GM18526 (cell line): Measurements from ENCODE around the gene ZC3H12A.

Source experiments
- POLR2A ChIP-seq: IDR thresholded peaks from 3 replicates; pipeline ENCODE4 v1.6.1; 2011; ENCODE audit not compliant: insufficient read length; ENCODE audit errors: extremely low read depth

The ZC3H12A gene

DNA sequence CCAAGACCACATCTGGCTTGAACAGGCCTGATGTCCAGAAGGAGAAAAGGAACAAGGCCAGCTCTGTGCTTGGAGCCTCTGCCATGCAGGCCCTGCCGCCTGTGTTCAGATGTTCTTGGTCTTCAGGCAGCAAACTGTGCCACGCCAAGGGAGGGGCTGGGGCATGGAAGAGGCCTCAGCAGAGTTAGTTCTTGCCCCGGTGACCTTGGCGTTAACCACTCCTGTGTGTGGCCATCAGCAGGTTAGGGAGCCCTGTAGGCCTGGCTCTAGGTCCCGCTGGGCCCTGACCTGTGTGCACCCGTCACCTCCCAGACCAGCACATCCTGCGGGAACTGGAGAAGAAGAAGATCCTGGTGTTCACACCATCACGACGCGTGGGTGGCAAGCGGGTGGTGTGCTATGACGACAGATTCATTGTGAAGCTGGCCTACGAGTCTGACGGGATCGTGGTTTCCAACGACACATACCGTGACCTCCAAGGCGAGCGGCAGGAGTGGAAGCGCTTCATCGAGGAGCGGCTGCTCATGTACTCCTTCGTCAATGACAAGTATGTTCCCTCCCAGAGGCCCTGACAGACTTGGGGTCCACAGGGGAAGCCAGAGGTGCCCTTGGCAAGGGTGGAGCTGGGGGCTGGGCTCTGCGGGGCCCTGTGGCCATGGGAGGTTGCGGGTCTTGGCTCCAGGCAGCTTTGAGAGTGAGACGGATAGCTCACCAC, 7.1 kb downstream of the ZC3H12A start:
- no peak for TF ChIP-seq POLR2A

DNA sequence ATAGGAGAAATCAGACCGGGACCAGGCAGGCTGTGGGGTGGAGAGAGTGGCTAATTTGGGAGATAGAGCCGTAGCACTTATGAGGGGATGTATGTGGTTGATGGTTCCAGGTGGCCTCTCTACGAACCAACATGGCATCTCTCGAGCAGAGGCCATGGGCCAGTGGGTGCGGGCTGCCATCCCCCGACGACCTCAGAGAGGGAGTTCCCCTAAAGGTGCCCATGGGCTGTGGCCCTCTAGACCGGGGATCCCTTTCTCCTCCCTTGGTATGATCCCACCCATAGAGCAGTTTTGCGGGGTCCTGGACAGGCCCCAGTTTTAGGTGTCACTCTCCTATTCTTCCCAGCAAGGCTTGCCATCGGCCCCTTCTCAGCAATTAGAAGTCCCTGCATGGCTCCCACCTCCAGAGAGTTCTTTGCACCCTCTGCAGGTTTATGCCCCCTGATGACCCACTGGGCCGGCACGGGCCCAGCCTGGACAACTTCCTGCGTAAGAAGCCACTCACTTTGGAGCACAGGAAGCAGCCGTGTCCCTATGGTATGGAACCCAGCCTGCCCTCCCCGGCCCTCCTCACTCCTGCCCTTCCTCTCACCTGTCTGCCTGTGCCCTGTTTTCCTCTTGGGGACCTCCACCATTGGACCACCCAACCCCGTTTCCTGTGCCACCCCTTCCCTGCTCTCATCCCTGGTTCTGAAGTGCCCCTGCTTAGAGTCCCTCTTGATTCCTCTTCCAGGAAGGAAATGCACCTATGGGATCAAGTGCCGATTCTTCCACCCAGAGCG, 7.8 kb downstream of the ZC3H12A start:
- no peak for TF ChIP-seq POLR2A

DNA sequence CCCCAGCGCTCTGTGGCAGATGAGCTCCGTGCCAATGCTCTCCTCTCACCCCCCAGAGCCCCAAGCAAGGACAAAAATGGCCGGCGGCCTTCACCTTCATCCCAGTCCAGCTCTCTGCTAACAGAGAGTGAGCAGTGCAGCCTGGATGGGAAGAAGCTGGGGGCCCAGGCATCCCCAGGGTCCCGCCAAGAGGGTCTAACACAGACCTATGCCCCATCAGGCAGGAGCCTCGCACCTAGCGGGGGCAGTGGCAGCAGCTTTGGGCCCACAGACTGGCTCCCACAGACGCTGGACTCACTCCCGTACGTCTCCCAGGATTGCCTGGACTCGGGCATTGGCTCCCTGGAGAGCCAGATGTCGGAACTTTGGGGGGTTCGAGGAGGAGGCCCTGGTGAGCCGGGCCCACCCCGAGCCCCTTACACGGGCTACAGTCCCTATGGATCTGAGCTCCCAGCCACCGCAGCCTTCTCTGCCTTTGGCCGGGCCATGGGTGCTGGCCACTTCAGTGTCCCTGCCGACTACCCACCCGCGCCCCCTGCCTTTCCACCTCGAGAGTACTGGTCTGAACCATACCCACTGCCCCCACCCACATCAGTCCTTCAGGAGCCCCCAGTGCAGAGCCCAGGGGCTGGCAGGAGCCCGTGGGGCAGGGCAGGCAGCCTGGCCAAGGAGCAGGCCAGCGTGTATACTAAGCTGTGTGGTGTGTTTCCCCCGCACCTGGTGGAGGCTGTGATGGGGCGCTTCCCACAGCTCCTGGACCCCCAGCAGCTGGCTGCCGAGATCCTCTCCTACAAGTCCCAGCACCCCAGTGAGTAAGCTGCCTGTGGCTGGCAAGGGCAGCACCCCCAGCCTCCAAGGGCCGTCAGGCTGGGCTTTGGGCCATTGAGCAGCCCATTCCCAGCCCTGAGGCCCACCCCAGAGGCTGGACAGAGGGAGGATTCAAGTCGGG, 8.7 kb downstream of the ZC3H12A start:
- TF ChIP-seq POLR2A, result no peak

- no peak for TF ChIP-seq POLR2A
Measured at GRCh38 chr1:37483785-37484184, 9.4 kb downstream of the ZC3H12A start.

DNA sequence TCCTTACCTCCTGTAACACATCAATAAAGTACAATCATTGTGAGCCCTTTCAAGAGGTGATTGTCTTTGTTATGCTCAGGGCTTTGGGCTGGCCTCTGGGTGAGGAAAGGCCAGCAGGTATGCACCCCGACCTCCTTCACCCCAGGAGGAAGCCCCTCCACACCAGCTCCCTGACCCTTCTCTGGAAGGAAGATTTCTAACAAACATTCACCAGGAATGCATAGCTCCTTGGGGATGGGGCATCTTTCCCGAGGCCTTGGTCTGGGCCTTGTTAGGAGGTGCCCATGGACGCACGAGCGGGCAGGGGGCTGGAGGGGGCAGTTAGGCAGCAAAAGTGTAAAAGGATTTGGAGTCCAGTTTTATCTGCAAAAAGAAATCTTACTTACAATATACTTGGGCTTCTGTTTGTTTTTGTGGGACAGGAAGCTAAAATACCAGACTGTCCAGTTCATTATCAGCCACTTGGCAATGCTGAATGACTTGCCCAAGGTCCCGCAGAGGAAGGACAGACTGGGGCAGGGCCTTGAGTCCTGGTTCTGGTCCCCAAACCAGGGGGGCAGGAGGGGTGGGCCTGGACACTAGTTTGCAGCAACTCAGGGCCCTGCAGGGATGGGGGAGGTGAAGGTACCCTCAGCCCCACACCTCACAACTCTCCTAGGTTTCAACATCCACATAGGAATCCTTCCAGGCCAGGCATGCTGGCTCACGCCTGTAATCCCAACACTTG, 10.1 kb downstream of the ZC3H12A start:
- TF ChIP-seq POLR2A, result peak; percentile 5

DNA sequence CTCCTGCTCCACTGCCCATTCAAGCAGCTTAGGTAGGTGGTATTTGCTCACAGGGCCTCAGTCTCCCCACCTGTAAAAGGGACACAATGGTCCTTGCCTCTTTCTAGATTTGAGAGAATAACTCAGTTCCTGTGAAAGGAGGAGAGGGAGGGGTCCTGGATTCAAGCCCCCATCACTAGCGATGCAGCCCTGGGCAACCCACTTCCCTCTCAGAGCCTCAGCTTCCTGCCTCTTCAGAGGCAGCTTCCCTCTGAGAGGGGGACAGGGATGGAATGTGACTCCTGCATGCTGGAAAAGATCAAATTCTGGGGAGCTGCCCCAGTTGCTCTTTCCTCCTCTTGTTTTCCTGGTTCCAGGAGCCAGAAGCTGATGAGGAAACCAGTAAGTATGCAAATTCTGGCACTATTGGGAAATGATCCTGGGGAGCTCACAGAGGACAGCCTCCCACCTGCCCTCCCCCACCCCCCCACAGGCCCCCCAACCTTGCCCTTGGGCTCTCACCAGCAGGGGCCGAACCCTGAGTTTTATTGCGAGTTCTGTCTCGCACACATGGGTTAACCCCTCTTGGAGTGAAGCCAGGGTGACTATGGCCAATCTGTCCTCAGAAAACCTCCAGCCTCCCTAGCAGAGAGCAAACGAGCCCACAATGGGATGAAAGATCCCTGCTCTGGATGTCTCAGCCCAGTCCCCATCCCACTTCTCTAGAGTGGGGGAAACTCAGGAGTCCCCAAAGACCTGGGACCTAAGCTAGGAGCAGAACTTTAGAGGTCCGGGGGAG, 11.7 kb downstream of the ZC3H12A start:
- TF ChIP-seq POLR2A, result no peak

DNA sequence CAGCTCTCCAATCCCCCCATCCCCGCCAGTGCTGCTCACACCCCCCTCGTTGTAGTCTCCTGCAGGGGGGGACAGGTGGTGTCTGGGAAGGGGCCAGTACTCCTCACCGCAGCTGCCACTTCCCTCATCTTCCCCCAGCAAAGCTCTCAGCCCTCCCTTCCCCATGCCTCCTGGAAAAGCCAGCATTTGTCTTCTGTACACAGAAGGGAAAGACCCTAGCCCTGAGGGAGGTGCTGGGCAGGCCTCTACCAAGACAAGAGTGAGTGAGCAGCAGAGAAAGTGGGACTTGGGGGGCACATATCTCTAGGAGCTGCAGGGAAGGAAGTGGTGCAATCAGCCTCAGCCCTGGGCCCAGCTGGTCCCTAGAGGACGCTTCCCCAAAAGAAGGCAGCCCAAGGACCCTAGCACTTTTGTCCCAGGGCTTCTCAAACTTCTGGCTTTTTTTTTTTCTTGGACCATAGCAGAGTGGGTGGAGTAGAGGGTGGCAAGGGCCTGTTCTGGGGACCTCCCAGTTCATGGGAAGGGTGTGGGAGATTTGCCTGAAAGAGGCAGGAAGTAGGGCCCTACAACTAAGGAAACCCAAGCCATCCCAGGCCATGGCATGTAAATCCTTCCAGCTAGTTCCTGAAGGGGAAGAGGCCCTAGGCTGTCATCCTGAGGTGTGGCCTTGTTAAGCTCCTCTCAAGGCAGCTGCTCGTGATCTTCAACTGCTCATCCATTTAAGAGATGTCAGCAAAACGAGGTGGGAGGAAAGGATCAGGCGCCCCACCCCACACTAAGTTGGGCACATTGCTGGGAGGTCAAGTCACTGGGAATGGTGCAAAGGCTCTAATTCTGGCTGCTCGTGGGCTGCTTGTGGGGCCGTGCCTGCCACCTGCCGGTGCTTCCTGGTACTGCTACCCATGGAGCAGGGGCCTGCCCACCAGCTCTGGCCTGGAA, 12.6 kb downstream of the ZC3H12A start:
- no peak for TF ChIP-seq POLR2A

DNA sequence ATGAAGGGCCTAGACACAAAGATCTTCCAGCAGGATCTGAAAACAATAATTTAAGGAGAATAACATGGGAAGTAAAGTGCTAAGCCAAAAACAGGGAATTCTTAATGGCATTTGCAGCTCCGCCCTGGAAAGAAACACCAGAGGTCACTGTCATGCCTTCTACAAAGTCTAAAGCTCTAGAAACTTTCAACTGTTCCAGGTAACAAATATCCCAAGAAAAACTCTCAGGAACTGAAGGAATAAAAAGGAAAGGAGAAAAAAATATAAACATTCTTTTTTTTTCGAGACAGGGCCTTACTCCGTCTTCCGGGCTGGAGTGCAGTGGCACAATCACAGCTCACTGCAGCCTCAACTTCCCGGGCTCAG, 13.2 kb downstream of the ZC3H12A start:
- no peak for TF ChIP-seq POLR2A

DNA sequence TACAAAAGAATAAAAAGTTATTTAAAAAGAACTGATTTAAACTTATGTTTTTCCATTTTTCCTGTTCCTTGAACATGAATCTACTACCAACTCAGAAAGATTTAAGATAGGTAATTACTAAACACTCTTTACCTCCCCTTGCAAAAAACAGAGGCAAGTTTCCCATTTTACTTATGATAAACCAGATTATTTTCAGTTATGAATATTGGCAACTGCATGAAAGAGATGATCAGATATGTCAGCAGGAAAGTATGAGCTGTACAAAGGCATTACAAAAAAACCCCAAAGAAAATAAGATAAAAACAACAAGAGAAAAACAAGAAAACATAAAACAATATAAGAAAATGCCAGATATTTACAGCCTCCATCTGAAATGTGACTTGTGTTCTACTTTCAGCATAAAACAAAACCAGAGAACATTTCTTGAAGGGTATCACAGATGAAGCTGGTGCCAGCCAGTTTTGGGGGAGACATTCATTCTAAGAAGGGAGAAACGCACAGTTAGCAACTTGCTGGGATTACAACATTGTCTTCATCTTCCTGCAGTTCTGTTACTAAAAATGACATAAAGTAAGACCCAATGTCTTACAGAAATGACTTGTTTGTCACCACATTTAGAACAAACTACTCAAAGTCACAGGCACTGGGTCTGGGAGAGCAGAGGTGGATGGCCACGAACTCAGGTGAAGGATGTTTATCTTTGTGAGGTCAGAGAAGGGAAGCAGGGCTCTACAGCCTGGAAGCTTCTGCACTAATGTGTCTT, 19.1 kb downstream of the ZC3H12A start:
- no peak for TF ChIP-seq POLR2A

DNA sequence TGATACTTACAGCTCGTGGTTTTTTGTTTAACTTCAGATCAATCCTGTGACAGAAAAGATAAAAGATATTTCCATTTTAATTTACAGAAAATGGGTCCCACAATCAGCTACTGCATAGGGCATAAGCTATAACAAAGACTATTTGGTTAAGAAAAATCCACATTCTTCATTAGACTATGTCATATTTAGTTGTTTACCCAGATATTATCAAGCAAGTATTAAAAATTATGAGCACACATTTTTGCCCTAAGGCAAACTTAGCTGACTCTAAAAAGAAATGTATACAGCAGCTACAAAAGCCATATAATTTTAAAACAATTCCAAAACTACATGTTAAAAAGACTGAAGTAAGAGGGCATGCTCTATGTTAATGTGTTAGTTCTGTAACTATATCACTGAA, 21.5 kb downstream of the ZC3H12A start:
- TF ChIP-seq POLR2A, result no peak

DNA sequence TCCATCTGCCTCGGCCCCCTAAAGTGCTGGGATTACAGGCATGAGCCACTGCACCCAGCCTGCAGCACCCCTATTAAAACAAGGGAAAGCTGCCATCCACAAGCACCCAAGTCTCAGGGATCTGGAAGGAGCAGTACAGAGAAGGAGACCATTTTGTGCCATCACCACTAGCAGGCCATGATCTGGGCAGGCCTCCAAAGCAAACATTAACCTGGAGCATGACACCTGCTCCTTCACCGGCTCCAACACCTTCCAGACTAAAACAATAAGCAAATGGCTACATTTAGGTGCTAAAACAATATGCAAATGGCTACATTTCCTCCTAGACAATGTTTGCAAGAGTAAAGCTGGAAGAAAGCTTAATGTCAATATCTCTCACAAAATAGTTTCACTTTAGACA, 23.5 kb downstream of the ZC3H12A start:
- TF ChIP-seq POLR2A, result no peak

DNA sequence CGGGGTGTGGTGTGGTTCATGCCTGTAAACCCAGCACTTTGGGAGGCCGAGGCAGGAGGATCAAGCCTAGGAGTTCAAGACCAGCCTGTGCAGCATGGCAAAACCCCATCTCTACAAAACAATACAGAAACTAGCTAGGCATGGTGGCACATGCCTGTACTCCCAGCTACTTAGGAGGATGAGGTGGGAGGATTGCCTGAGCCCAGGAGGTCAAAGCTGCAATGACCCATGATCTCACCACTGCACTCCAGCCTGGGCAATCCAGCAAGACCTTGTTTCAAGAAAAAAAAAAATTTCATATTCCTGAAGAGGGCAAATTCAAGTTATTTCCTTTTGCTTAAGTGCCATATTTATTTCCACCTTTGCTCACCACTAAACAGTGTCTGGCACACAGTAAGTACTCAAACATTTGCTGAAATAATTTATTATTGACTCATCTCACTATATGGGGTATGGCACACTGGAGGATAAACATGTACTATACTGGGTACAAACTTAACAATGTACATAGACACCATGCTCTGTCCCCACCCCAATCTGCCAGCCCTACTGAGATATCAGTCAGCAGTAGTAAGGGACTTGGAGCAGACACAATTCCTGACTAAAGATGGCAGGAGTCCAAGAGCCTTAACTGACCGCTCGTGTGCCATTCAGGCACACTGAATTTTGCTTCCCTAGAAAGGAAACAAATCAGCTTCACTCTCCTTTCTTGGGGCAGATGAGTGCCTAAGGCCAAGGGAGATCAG, 24.7 kb downstream of the ZC3H12A start:
- no peak for TF ChIP-seq POLR2A
